ENCODE measurements around the gene PPIG. TPM values are rescaled to one million over a fixed set of nuclear protein-coding genes. Genes with fewer than 3 reads are reported as not detected.
"Not testable (repeated sequence)": the region's sequence is repeated elsewhere in the genome, so short reads cannot be mapped to it uniquely, and the experiment has no call there.

Gene PPIG
- 20.2 and 27.3 TPM in 2 replicates for total RNA-seq (2014; rRNA removed; shearing (Covaris generic))

GRCh38 chr2:169584005-169584877 lies at the start of gene PPIG:
PPIG (plus strand) TSS chr2:169584351; CDS start chr2:169604042, 19,691 bp downstream.
- peak; percentile 91 for DNase-seq (ENCODE audit: low read depth)

GRCh38 chr2:169539460-169539859 lies 44.7 kb upstream of the PPIG start:
- DNase-seq (ENCODE audit: low read depth), result not testable (repeated sequence)

- no peak for DNase-seq (ENCODE audit: low read depth)
These were observed 44.0 kb upstream of the PPIG start for GRCh38 chr2:169540146-169540545.

- no peak for DNase-seq (ENCODE audit: low read depth)
These were observed 41.7 kb upstream of the PPIG start for GRCh38 chr2:169542433-169542832.

GRCh38 chr2:169546756-169547155 lies 37.4 kb upstream of the PPIG start:
- no peak for DNase-seq (ENCODE audit: low read depth)

- no peak for DNase-seq (ENCODE audit: low read depth)
These were observed 22.8 kb upstream of the PPIG start for GRCh38 chr2:169561364-169561763.

GRCh38 chr2:169562084-169562483 lies 22.1 kb upstream of the PPIG start:
- DNase-seq (ENCODE audit: low read depth), result not testable (repeated sequence)

- DNase-seq (ENCODE audit: low read depth), result no peak
These were observed 21.6 kb upstream of the PPIG start for GRCh38 chr2:169562519-169562918.

GRCh38 chr2:169565686-169566085 lies 18.5 kb upstream of the PPIG start:
- DNase-seq (ENCODE audit: low read depth), result no peak

- DNase-seq (ENCODE audit: low read depth), result no peak
These were observed 14.2 kb upstream of the PPIG start for GRCh38 chr2:169569948-169570347.

- DNase-seq (ENCODE audit: low read depth), result not testable (repeated sequence)
These were observed 13.4 kb upstream of the PPIG start for GRCh38 chr2:169570752-169571151.

GRCh38 chr2:169571571-169571970 lies 12.6 kb upstream of the PPIG start:
- no peak for DNase-seq (ENCODE audit: low read depth)

- no peak for DNase-seq (ENCODE audit: low read depth)
These were observed 12.0 kb upstream of the PPIG start for GRCh38 chr2:169572189-169572588.

GRCh38 chr2:169572821-169573159 lies 11.4 kb upstream of the PPIG start:
- DNase-seq (ENCODE audit: low read depth), result no peak

- DNase-seq (ENCODE audit: low read depth), result peak; percentile 90
These were observed 10.8 kb upstream of the PPIG start, which contains the start of gene FASTKD1 for GRCh38 chr2:169573160-169573973. FASTKD1 (minus strand) TSS chr2:169573865; CDS start chr2:169572029, 1,836 bp downstream.

GRCh38 chr2:169573974-169574299 lies 10.2 kb upstream of the PPIG start:
- DNase-seq (ENCODE audit: low read depth), result no peak

GRCh38 chr2:169574539-169574938 lies 9.6 kb upstream of the PPIG start:
- not testable (repeated sequence) for DNase-seq (ENCODE audit: low read depth)

GRCh38 chr2:169575264-169575663 lies 8.9 kb upstream of the PPIG start:
- not testable (repeated sequence) for DNase-seq (ENCODE audit: low read depth)

GRCh38 chr2:169579044-169579443 lies 5.1 kb upstream of the PPIG start:
- no peak for DNase-seq (ENCODE audit: low read depth)

- not testable (repeated sequence) for DNase-seq (ENCODE audit: low read depth)
These were observed 1.4 kb upstream of the PPIG start for GRCh38 chr2:169582552-169583266.

- no peak for DNase-seq (ENCODE audit: low read depth)
These were observed 633 bp upstream of the PPIG start for GRCh38 chr2:169583518-169583917.

- no peak for DNase-seq (ENCODE audit: low read depth)
These were observed 1.5 kb downstream of the PPIG start for GRCh38 chr2:169585673-169586072.

All from M059J (cell line).